ENCODE data around the gene FBXW9. TPM values are rescaled to one million over a fixed set of nuclear protein-coding genes. Genes with fewer than 3 reads are reported as not detected.

FBXW9 gene
- total and polyA plus RNA-seq, 2 of the 13 experiments (the other 11 are each of a cell fraction or from before 2014, with no cell fraction given): 5.7 to 6.1 TPM

DNA sequence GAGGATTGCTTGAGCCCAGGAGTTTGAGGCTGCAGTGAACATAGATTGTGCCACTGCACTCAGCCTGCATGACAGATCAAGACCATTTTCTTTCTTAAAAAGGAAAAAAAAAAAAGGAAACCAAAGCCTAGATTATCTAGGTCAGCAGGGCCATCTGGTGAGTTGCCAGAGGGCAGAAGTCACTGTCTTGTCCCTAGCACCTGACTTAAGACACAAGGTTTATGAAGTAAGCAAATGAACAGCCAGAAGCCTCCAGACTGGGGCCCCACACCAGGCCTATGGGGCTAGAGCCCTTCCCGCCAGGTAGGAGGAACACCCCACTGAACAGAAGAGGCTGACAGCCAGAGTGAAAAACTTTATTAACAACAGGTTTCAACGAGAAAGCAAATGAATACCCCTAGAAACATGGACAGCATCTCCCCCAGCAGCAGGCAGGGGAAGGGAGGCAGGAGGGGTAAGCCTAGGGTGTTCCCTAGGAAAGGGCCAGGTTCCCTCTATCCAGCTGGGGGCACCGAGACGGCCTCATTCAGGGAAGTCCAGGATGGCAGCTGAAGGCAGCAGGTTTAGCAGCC lies 28.6 kb downstream of the FBXW9 start (continued):
- TF ChIP-seq, protein P1, sequence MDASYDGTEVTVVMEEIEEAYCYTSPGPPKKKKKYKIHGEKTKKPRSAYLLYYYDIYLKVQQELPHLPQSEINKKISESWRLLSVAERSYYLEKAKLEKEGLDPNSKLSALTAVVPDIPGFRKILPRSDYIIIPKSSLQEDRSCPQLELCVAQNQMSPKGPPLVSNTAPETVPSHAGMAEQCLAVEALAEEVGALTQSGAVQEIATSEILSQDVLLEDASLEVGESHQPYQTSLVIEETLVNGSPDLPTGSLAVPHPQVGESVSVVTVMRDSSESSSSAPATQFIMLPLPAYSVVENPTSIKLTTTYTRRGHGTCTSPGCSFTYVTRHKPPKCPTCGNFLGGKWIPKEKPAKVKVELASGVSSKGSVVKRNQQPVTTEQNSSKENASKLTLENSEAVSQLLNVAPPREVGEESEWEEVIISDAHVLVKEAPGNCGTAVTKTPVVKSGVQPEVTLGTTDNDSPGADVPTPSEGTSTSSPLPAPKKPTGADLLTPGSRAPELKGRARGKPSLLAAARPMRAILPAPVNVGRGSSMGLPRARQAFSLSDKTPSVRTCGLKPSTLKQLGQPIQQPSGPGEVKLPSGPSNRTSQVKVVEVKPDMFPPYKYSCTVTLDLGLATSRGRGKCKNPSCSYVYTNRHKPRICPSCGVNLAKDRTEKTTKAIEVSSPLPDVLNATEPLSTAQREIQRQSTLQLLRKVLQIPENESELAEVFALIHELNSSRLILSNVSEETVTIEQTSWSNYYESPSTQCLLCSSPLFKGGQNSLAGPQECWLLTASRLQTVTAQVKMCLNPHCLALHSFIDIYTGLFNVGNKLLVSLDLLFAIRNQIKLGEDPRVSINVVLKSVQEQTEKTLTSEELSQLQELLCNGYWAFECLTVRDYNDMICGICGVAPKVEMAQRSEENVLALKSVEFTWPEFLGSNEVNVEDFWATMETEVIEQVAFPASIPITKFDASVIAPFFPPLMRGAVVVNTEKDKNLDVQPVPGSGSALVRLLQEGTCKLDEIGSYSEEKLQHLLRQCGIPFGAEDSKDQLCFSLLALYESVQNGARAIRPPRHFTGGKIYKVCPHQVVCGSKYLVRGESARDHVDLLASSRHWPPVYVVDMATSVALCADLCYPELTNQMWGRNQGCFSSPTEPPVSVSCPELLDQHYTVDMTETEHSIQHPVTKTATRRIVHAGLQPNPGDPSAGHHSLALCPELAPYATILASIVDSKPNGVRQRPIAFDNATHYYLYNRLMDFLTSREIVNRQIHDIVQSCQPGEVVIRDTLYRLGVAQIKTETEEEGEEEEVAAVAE (CRISPR knock-in tag; IDR thresholded peaks at IDR 0.05; ENCODE audit: borderline replicate concordance): no peak
- TF ChIP-seq MEIS1 (CRISPR knock-in tag; IDR thresholded peaks at IDR 0.05; ENCODE audit: borderline replicate concordance): no peak

DNA sequence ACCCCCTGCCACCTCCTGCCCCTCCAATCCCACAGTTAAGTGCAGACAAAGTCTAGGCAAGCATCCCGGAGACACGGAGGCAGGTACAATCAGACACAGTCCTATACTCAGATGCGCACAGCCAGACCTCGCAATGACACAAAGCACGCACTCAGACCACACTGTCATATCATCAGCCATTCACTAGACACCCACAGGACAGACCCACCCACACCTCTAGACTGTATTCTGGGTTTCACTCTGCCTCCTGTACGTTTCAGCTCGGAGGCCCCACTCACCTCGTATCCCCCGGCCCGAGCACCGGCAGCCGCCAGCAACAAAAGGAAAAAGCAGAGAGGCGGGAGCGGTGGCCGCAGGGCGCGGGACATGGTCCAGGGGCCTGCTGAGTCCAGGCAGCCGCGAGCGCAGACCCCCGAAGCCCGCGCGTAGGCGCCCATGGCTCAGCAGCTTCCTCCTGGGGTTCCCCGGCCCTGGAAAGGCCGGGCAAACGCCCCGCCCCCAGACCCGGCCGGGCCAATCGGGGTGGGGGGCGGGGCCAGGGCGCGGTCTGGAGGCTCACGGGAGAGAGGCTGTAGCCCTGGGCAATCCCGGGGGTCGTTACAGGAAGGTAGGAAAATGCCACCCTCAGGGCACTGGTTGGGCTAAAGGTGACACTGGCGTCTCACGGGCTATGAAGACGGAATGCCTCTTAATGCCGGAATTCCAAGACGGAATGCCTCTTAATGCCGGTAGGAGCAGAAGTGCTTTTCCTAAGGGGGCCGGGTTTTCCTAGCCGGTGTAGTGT lies 30.0 kb downstream of the FBXW9 start, which contains the start of the genes MAN2B1 and WDR83:
Gene MAN2B1, minus strand, starts transcription at position 478 of the 784 bp plus-strand sequence. Its CDS starts 41 bp downstream, at position 437.
Gene WDR83, plus strand, starts transcription at position 543 of the 784 bp plus-strand sequence. CDS start 2,984 bp downstream, outside the sequence.
- H3K9me3 ChIP-seq (ENCODE audit: low read length): no peaks in the 10 kb centered on the region
- peaks cover 43% of the 10 kb centered on the region for H3K4me1 ChIP-seq (ENCODE audit: insufficient read depth, low read length)
- peak; percentile 89 for ATAC-seq
- H3K27ac ChIP-seq (ENCODE audit: extremely low read length, insufficient read depth, low read length): peak within 1 kb of the TSS; percentile 60
- ChIA-PET POLR2A (interaction anchor here (0.6 to 1.7 kb wide), 6 partner anchors 10 to 125 kb away, joined by 3 to 9 read pairs (median 4); partner anchors contain the start of genes DHPS, JUNB, ZNF490 and ZNF791), CTCF (ENCODE audit: low intra/inter-chr PET ratio, low total read pairs) (interaction anchor here (0.5 kb wide), 1 partner anchor 502 kb away, joined by 3 read pairs; no protein-coding TSS in a partner anchor)
- no peaks in the 10 kb centered on the region for H4K20me1 ChIP-seq (ENCODE audit: insufficient read depth, low read length)
- H3K27me3 ChIP-seq (ENCODE audit: control insufficient read depth in 1 of 2, insufficient read depth in 2 of 2, low read length in 2 of 2): no peaks in the 10 kb centered on the region; a peak in 1 of 5 replicates
- peak within 1 kb of the TSS; percentile 72 to 84 (median 84) for H3K4me3 ChIP-seq (replicated peaks in 1 of 3; ENCODE audit: insufficient read depth in 1 of 3, low read depth in 2 of 3, low read length in 3 of 3)
- DNase-seq (ENCODE audit: low spot score): peak; percentile 65
- H3K4me2 ChIP-seq (ENCODE audit: low read depth, low read length): peak within 1 kb of the TSS; percentile 97
- WGBS (ENCODE audit: low lambda C conversion rate): under 1% methylated on average over 24 of the region's 46 CpGs
- no peaks in the 10 kb centered on the region; a peak in 2 of 5 replicates for H3K36me3 ChIP-seq (replicated peaks in 1 of 2; ENCODE audit: control insufficient read depth in 1 of 2, insufficient read depth in 2 of 2, low read length in 2 of 2)
- H3K79me2 ChIP-seq (ENCODE audit: insufficient read depth, low read length): peaks cover 34% of the 10 kb centered on the region
- BruUV-seq (replicated peaks): no TSS peak
- intact Hi-C loops (cut with micrococcal nuclease; ENCODE audit: unreplicated experiment): no loop called here
- H2AFZ ChIP-seq (ENCODE audit: low read length): peak within 1 kb of the TSS; percentile 83
- H3K9ac ChIP-seq (ENCODE audit: insufficient read depth, low read depth, low read length): peak within 1 kb of the TSS; percentile 82
- in situ Hi-C loops (cut with HindIII; ENCODE audit: extremely low pct_ligation_motif_present, low pct_unique_long_range_greater_than_20kb): no loop called here
- no peak for FAIRE-seq
- no peak for TF ChIP-seq STAG1 (CRISPR knock-in tag; IDR thresholded peaks at IDR 0.05)
- TF ChIP-seq, protein P2, sequence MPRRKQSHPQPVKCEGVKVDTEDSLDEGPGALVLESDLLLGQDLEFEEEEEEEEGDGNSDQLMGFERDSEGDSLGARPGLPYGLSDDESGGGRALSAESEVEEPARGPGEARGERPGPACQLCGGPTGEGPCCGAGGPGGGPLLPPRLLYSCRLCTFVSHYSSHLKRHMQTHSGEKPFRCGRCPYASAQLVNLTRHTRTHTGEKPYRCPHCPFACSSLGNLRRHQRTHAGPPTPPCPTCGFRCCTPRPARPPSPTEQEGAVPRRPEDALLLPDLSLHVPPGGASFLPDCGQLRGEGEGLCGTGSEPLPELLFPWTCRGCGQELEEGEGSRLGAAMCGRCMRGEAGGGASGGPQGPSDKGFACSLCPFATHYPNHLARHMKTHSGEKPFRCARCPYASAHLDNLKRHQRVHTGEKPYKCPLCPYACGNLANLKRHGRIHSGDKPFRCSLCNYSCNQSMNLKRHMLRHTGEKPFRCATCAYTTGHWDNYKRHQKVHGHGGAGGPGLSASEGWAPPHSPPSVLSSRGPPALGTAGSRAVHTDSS (CRISPR knock-in tag; conservative IDR thresholded peaks at IDR 0.05): no peak
- TF ChIP-seq MYC (CRISPR knock-in tag; IDR thresholded peaks at IDR 0.05; ENCODE audit: borderline replicate concordance): peak; percentile 40; the same call in 1 of the 2 replicates
- TF ChIP-seq POLR2AphosphoS5 (IDR thresholded peaks at IDR 0.05; ENCODE audit: low read depth, low read length): peak; percentile 40; the same call in 1 of the 2 replicates
- 0 out of 2 replicates have a peak, but pooled peaks have one; percentile 28 for TF ChIP-seq TGIF2 (CRISPR knock-in tag; IDR thresholded peaks at IDR 0.05)
- TF ChIP-seq, protein P3, sequence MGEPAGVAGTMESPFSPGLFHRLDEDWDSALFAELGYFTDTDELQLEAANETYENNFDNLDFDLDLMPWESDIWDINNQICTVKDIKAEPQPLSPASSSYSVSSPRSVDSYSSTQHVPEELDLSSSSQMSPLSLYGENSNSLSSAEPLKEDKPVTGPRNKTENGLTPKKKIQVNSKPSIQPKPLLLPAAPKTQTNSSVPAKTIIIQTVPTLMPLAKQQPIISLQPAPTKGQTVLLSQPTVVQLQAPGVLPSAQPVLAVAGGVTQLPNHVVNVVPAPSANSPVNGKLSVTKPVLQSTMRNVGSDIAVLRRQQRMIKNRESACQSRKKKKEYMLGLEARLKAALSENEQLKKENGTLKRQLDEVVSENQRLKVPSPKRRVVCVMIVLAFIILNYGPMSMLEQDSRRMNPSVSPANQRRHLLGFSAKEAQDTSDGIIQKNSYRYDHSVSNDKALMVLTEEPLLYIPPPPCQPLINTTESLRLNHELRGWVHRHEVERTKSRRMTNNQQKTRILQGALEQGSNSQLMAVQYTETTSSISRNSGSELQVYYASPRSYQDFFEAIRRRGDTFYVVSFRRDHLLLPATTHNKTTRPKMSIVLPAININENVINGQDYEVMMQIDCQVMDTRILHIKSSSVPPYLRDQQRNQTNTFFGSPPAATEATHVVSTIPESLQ (CRISPR knock-in tag; conservative IDR thresholded peaks at IDR 0.05): no peak
- peak; percentile 26; the same call in 1 of the 2 replicates for TF ChIP-seq ZBTB7A (CRISPR knock-in tag; IDR thresholded peaks at IDR 0.05)
- TF ChIP-seq RELA (CRISPR knock-in tag; IDR thresholded peaks at IDR 0.05): no peak
